Endodermal cell (in vitro differentiated cells): Measurements from ENCODE around the gene DEFB125. TPM values are rescaled to one million over a fixed set of nuclear protein-coding genes. Genes with fewer than 3 reads are reported as not detected.
"Not testable (repeated sequence)": the region's sequence is repeated elsewhere in the genome, so short reads cannot be mapped to it uniquely, and the experiment has no call there.

Experiments used
- DNase-seq: peaks from one replicate; pipeline ENCODE4 v3.0.0-alpha.2; 2017
- H3K27ac ChIP-seq: 2 replicates; pipeline ENCODE4 v1.5.1; 2013; ENCODE audit warnings: mild to moderate bottlenecking, low read depth, low read length, moderate library complexity
- H3K27me3 ChIP-seq: 2 replicates; pipeline ENCODE4 v1.6.1; 2013; ENCODE audit warnings: mild to moderate bottlenecking, low read length, moderate library complexity; ENCODE audit not compliant: insufficient read depth, control insufficient read depth, poor library complexity, severe bottlenecking
- H3K36me3 ChIP-seq: 2 replicates; pipeline ENCODE4 v1.7.0; 2013; ENCODE audit warnings: mild to moderate bottlenecking, low read length, moderate library complexity; ENCODE audit not compliant: control insufficient read depth, insufficient read depth
- H3K4me1 ChIP-seq: one replicate; pipeline ENCODE4 v1.7.0; 2013; ENCODE audit warnings: low read length; ENCODE audit not compliant: control insufficient read depth, insufficient read depth
- H3K4me3 ChIP-seq: 2 replicates; pipeline ENCODE4 v1.5.1; 2013; ENCODE audit warnings: mild to moderate bottlenecking, low read length, moderate library complexity
- H3K9ac ChIP-seq: 2 replicates; pipeline ENCODE4 v1.6.1; 2013; ENCODE audit warnings: mild to moderate bottlenecking, low read length, moderate library complexity; ENCODE audit not compliant: poor library complexity, severe bottlenecking; ENCODE audit errors: extremely low read depth
- H3K9me3 ChIP-seq: 2 replicates; pipeline ENCODE4 v1.6.1; 2013; ENCODE audit warnings: mild to moderate bottlenecking, low read length, moderate library complexity; ENCODE audit not compliant: control insufficient read depth
- H3K27ac Mint-ChIP-seq: 2 replicates; pipeline ENCODE4 v1.8.0; 2020; ENCODE audit warnings: mixed read lengths
- H3K27me3 Mint-ChIP-seq: 2 replicates; pipeline ENCODE4 v1.8.0; 2021; ENCODE audit warnings: mild to moderate bottlenecking, mixed read lengths; ENCODE audit not compliant: insufficient read depth
- H3K36me3 Mint-ChIP-seq: 2 replicates; pipeline ENCODE4 v1.8.0; 2020; ENCODE audit warnings: low read depth, mixed read lengths
- H3K4me1 Mint-ChIP-seq: 2 replicates; pipeline ENCODE4 v1.8.0; 2020; ENCODE audit warnings: mixed read lengths
- H3K4me3 Mint-ChIP-seq: 2 replicates; pipeline ENCODE4 v1.8.0; 2020; ENCODE audit warnings: mild to moderate bottlenecking, moderate library complexity, mixed read lengths
- H3K9me3 Mint-ChIP-seq: 2 replicates; pipeline ENCODE4 v1.8.0; 2020; ENCODE audit warnings: mild to moderate bottlenecking, mixed read lengths
- CTCF ChIP-seq: fragments of 200-600 bp; sonication (generic); conservative IDR thresholded peaks from 2 replicates; pipeline ENCODE4 v1.5.0; 2021; ENCODE audit warnings: antibody characterized with exemption, mild to moderate bottlenecking
- WGBS, 2 experiments: methylation state at CpG; one replicate each; pipeline versions ENCODE4 v1.1.5 to v1.1.7; 2013; ENCODE audit warnings: missing lambda C conversion rate in 2 of 2, mixed read lengths in 1 of 2; ENCODE audit not compliant: insufficient coverage in 1 of 2, insufficient read length in 1 of 2; 5-methylcytosine and 5-hydroxymethylcytosine counted together
- total RNA-seq, 2 donors: library from RNA; stranded (reverse); fragmentation: NEBNext Ultra II Directional in 1 of 2; extraction: Animal tissue kit (Norgen Biotek cat#: 25700) in 1 of 2; gene quantifications; 2 replicates in 1 of 2; 3 replicates in 1 of 2; pipeline ENCODE4 v1.2.1, GENCODE V29; 2021

Gene DEFB125
- total RNA-seq, 2 donors from 2014 or later: not detected

- 80 to 86% methylated on average over 4 of the region's 4 CpGs for WGBS, 2 experiments
Measured at GRCh38 chr20:95215-95614, 7.7 kb downstream of the DEFB125 start.

GRCh38 chr20:97691-98090, 10.2 kb downstream of the DEFB125 start:
- not testable (repeated sequence) for H3K9ac ChIP-seq, H3K4me3 Mint-ChIP-seq, H3K4me1 Mint-ChIP-seq, H3K27ac ChIP-seq, H3K4me3 ChIP-seq, H3K36me3 ChIP-seq, H3K4me1 ChIP-seq, H3K27me3 ChIP-seq, H3K27ac Mint-ChIP-seq, H3K36me3 Mint-ChIP-seq, DNase-seq
- Mint-ChIP-seq H3K27me3 (peaks cover 21% of the 10 kb centered on the region), H3K9me3 (peaks cover 34% of the 10 kb centered on the region)
- WGBS, 2 experiments: 80 to 94% methylated on average over 2 to 5 of the region's 5 CpGs
- peaks cover 36% of the 10 kb centered on the region for H3K9me3 ChIP-seq

More at GRCh38 chr20:95215-95614, 7.7 kb downstream of the DEFB125 start:
- Histone ChIP-seq H3K4me3 (peak overlapping the region; percentile 27), H3K27me3 (no peaks in the 10 kb centered on the region), H3K9ac (no peak overlapping the region), H3K9me3 (peaks cover 36% of the 10 kb centered on the region), H3K4me1 (no peaks in the 10 kb centered on the region), H3K27ac (no peak overlapping the region), H3K36me3 (no peaks in the 10 kb centered on the region)
- Mint-ChIP-seq H3K36me3 (peaks cover 2% of the 10 kb centered on the region), H3K4me3 (no peak overlapping the region), H3K27ac (no peak overlapping the region), H3K27me3 (peaks cover 26% of the 10 kb centered on the region), H3K9me3 (peaks cover 34% of the 10 kb centered on the region), H3K4me1 (no peaks in the 10 kb centered on the region)
- no peak for DNase-seq
- no peak for TF ChIP-seq CTCF

- Histone ChIP-seq H3K9ac (no peak overlapping the region), H3K27ac (no peak overlapping the region), H3K9me3 (peaks cover 1% of the 10 kb centered on the region), H3K36me3 (no peaks in the 10 kb centered on the region), H3K4me3 (no peak overlapping the region), H3K27me3 (no peaks in the 10 kb centered on the region), H3K4me1 (no peaks in the 10 kb centered on the region)
- no peak overlapping the region for H3K4me3 Mint-ChIP-seq
- peaks cover 5% of the 10 kb centered on the region for H3K4me1 Mint-ChIP-seq
- peaks cover 6% of the 10 kb centered on the region for H3K9me3 Mint-ChIP-seq
- no peak for TF ChIP-seq CTCF
- no peak for DNase-seq
- peaks cover 2% of the 10 kb centered on the region for H3K36me3 Mint-ChIP-seq
- peaks cover 11% of the 10 kb centered on the region for H3K27me3 Mint-ChIP-seq
- H3K27ac Mint-ChIP-seq: no peak overlapping the region
Measured at GRCh38 chr20:101975-102374, 14.5 kb downstream of the DEFB125 start.

GRCh38 chr20:103456-103855, 16.0 kb downstream of the DEFB125 start:
- Mint-ChIP-seq H3K27me3 (peaks cover 6% of the 10 kb centered on the region), H3K9me3 (no peaks in the 10 kb centered on the region), H3K27ac (no peak overlapping the region), H3K4me1 (peaks cover 5% of the 10 kb centered on the region), H3K4me3 (no peak overlapping the region), H3K36me3 (peaks cover 2% of the 10 kb centered on the region)
- WGBS, 2 experiments: 92 to 98% methylated on average over 5 of the region's 5 CpGs
- Histone ChIP-seq H3K4me3 (no peak overlapping the region), H3K27me3 (no peaks in the 10 kb centered on the region), H3K4me1 (no peaks in the 10 kb centered on the region), H3K9ac (no peak overlapping the region), H3K9me3 (no peaks in the 10 kb centered on the region), H3K36me3 (no peaks in the 10 kb centered on the region), H3K27ac (no peak overlapping the region)
- DNase-seq: no peak
- TF ChIP-seq CTCF: no peak
